HG03064 (cell line): ENCODE data around the gene CADM4.
"Not testable (repeated sequence)": the region's sequence is repeated elsewhere in the genome, so short reads cannot be mapped to it uniquely, and the experiment has no call there.

Experiments used
- ATAC-seq: cut with Tn5 transposase; IDR thresholded peaks from one replicate; pipeline ENCODE4 v1.9.1; 2021; ENCODE audit warnings: low read depth; ENCODE audit not compliant: unreplicated experiment

The CADM4 gene

DNA sequence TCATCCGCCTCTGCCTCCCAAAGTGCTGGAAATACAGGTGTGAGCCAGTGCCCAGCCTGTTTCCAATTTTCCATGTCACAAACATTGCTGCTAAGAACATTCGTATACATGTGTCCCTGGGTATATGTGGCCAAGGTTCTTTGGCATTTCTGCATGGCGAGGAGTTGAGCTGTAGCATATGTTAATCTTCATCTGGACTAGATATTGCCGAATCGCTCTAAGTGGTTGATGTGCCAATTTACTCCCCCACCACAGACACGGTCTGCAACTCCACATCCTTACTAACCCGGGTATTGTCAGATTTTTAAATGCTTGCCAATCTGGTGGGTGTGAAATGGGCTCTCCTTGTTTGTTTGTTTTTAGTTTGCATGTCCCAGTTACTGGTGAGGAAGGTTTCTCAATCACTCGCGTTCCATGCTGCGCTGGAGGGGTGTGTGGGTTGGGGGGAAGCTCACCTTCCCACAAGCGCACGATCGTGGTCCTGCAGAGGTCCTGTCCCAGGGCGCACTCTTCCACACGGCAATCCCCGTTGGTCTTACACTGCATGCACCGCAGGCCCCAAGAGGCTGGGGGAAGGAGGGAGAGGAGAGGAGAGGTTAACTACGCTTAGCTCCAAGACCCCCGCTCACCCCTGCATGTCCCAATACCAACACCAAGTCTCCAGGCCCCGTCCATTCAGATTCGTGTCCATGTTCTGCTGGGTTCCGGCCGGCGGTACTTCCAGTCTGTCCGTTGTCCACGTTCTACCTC is 27.7 kb upstream of the CADM4 start:
- no peak for ATAC-seq

DNA sequence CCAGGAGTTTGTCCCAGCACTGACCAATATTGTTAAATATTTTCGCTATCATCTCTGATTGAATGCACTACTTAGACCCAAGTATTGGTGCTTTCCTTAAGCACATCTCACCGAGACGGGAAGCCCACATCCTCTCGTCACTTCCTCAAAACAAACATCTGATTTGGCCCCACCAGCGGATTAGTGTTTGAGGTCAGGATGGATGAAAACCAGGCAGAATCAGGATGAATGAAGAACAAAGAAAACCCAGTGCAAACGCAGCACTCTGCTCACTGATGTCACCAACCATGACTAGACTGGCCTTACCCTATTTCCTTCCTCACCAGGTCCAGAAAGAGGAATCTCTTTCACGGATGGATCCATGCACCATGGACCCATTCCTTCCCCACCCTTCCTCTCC is 24.4 kb upstream of the CADM4 start:
- ATAC-seq: no peak

DNA sequence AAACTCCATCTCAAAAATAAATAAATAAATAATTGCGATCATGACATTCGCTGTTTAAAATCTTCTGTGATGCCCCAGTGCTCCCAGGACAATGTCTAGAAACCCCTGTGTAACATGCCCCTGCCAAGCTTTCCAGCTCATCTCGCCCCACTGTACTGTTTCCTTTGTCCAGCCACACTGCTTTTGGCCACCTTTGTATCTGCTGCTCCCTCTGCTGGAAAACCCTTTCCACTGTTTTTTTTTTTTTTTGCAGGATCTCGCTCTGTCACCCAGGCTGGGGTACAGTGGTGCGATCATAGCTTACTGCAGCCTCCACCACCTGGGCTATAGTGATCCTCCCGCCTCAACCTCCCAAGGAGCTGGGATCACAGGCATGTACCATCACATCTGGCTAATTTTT is 22.8 kb upstream of the CADM4 start:
- no peak for ATAC-seq

DNA sequence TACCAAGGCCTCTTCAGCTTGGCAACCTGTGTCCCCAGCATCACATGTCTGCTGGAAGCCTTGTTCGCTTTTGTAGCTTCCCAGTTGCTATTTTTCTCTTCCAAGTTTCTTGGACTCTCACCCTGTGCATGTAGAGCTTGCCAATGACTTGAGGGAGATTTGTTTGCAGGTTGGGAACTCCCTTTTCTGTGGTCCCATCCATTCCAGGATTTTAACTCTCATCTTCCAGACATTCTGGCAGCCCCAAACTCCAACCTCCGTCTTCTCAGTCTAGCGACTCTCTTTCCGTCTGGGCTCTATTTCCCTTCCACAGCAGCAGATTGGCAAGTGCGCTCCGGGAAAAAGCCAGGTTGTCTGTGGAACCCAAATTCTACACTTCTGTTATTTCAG is 21.3 kb upstream of the CADM4 start:
- ATAC-seq: no peak

DNA sequence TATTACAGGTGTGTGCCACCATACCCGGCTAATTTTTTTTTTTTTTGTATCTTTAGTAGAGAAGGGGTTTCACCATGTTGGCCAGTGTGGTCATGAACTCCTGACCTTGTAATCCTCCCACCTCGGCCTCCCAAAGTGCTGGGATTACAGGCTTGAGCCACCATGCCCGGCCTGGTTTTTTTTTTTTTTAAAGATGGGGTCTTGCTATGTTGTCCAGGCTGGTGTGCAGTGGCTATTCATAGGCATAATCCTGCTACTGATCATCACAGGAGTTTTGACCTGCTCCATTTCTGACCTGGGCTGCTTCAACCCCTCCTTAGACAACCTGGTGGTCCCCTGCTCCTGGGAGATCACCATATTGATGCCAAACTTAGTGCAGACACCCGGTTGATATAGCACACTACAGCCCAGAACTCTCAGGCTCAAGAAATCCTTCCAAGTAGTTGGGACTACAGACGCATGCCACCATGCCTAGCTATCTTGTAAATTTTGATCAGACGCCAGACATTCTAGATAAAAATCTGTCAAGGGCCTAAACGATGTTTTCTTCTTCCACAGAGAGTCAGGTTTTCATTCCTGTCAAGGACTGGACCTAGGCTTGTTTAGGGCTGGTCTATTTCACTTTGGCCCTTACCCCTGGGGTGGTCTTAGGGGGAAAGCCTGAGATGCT is 20.8 kb upstream of the CADM4 start:
- ATAC-seq: no peak

DNA sequence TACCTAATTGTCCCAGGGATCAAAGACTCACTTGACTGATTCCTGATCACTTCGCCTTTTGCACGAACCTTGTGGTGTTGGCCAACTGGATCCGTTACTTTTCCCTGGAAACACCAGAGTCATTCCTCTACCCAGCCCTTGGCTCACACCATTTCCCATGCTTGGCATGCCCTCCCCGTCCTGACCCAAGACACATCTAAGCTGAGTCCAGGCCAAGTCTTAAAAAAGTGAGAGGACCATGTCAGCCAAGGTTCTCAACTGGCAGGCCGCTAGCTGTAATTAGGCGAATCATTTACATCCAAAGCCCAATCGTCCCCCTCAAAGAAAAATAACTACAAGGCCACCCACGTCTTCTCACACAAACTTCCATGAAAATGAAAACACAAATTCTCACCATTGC is 18.8 kb upstream of the CADM4 start:
- no peak for ATAC-seq

DNA sequence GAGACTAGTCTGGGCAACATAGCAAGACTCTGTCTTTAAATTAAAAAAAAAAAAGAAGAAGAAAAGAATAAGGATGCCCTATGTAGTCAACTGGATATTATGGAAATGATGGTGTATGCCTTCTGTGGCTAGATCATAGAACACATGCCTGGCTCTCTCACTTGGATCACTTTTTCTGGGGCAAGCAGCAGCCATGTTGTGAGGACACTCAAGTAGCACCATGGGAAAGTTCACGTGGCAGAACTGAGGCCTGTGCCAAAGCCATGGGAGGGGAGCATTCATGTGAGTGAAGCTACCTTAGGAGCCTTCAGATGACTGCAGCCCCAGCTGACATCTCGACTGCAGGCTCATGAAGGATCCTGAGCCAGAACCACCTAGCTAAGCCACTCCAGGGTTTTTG is 18.4 kb upstream of the CADM4 start:
- no peak for ATAC-seq

DNA sequence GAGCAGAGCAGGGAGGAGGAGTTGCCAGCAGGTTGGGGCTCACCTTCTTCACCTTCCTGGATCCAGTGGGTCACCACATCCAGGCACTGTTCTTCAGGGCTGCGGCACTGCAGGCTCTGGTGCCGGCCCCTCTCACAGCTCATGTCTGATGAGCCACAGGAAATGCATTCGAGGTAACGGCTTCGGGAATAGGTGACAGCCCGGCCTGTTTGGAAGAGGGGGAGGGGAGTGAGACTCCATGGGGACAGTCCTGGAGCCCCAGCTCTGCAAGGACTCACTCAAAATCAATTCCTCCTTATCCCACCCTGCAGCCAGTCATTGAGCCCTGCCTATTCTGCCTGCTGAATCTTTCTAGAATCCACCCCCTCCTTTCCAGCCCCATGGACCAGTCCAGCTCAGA is 16.8 kb upstream of the CADM4 start:
- no peak for ATAC-seq

DNA sequence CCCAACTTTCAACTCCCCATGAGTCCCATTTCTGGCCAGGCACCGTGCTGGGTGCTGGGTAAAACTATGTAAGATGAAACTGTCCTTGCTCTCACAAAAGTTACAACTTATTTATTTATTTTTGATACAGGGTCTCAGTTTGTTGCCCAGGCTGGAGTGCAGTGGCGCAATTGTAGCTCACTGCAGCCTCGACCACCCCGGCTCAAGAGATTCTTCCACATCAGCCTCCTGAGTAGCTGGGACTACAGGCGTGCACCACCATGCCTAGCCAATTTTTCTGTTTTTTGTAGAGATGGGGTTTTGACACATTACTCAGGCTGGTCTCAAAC is 12.9 kb upstream of the CADM4 start:
- no peak for ATAC-seq

DNA sequence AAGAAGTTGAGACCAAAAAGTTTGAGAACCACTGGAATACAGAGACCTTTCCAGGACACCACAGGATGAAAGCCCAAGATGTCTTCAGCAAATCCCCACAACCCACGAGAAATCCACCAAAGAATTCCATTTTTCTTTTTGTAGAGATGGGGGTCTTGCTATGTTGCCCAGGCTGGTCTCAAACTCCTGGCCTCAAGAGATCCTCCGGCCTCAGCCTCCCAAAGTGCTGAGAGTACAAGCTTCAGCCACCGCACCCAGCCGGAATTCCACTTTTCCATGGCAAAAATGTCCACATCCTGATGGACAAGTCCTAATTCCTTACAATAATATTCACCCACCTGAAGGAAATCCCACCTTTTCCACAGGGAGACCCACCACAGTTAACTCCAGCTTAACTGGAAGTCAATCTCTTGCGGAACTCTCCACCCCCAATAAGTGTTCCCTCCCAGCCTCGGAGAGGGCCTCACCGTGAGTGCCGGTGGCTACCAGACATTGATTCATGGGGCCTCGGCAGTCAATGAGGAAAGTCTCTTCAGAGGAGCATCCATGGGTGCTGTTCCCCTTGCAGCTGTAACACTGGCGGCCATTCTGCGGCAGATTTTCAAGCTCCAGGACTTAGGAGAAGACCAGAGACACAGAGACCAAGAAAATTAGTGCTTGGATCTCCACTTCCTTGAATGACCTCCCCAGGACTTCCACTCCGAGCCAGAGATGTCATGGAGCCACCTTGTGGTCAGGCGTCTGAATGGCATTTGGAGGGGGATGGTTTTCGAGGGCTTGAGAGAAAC is 12.3 kb upstream of the CADM4 start:
- no peak for ATAC-seq

DNA sequence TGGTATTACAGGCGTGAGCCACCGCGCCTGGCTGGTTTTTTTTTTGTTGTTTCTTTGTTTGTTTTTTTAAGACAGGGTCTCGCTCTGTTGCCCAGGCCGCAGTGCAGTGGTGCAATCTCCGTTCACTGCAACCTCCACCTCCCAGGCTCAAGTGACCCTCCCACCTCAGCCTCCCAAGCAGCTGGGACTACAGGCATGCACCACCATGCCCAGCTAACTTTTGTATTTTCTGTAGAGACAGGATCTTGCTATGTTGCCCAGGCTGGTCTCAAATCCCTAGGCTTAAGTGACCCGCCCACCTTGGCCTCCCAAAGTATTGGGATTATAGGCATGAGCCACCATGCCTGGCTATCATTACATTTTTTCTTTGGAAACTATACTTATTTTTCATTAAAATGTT is 10.6 kb upstream of the CADM4 start:
- ATAC-seq: not testable (repeated sequence)

DNA sequence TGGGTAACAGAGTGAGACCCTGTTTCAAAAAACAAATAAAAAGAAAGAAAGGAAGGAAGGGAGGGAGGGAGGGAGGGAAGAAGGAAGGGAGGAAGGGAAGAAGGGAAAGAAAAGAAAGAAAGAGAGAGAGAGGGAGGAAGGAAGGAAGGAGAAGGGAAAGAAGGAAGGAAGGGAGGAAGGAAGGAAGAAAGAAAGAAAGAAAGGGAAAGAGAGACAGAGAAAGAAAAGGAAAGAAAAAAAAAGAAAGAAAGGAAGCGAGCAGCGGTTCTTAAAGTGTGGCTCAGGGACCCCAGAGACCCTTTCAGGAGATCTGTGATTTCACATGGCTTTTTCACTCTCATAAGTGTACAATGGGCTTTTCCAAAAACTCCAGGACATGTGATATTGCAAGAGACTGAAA is 9.9 kb upstream of the CADM4 start:
- ATAC-seq: no peak

DNA sequence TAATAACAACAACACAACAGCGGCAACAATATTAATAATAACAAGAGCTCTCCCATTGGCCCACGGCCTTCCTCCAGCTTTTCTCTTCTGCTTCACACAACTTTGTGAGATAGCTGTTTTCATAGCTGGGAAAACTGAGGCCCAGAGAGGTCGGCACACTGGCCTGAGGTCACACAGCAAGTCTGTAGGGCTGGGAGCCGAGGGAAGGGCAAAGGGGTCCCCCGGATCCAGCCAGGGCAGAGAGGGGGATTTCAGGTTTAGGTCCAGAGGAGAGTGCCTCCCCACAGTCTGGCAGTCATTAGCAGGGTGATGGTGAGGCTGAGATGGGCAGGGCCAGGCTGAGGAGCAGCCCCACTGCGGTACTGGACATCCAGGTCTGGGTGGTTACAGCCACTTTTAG is 9.0 kb upstream of the CADM4 start:
- ATAC-seq: no peak

DNA sequence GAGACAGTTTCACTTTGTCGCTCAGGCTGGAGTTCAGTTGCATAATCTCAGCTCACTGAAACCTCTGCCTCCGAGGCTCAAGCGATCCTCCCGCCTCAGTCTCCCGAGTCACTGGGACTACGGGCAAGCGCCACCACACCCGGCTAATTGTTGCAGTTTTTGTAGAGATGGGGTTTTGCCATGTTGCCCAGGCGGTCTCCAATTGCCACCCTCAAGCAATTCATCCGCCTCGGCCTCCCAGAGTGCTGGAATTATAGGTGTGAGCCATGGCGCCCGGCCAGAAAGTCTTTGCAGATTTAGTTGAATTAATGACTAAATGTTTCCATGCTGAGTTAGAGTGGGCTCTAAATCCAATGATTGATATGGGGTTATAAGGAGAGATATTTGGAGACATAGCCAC is 4.5 kb upstream of the CADM4 start:
- no peak for ATAC-seq

DNA sequence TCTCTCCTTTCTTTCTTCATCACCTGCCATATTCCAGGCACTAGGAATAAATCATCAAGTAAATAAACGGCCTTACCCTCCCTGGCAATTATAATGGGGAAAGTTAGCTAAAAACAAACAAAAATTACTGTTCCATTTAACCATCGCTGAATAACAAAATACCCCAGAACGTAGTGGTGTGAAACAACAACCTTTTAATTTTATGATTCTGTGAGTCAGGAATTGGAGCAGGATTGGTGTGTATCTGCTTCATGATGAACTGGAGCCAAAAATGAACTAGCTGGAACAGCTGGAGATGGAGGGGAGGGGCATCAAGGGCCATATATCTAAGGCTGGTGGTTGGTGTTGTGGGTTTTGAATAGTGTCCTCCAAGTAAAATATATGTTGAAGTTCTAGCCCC is 3.7 kb upstream of the CADM4 start:
- no peak for ATAC-seq

DNA sequence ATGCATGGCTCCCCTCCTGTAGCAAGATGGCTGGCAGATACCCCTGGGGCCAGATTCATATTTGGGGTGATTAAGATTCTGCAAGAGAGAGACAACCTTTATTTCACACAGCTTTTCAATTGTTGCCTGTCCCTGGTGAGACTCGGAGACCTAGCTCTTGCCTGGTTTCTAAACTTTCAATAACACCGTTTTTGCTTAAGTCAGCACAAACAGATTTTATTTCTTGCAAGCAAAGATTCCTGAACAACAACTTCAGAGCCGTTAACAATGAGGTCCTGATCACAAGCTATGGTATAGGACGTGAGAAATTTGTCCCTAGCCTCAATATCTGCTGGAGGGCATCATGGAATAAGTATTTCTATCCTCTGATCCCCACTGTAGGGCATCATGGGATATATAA is 2.9 kb upstream of the CADM4 start:
- no peak for ATAC-seq

DNA sequence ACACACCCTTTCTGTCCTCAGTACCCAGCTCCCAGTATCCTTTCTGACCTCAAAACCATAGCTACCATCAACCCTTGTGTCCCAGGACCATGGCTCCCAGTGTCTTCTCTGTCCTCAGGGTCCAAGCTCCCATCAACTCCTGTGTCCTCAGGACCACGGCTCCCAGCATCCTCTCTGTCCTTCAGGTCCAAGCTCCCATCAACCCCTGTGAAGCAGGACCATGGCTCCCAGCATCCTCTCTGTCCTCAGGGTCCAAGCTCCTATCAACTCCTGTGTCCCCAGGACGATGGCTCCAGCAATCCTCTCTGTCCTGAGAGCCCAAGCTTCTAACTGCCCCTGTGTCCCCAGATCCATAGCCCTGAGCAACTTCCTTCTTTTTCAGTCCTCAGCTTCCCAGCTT is 1.7 kb upstream of the CADM4 start:
- no peak for ATAC-seq

DNA sequence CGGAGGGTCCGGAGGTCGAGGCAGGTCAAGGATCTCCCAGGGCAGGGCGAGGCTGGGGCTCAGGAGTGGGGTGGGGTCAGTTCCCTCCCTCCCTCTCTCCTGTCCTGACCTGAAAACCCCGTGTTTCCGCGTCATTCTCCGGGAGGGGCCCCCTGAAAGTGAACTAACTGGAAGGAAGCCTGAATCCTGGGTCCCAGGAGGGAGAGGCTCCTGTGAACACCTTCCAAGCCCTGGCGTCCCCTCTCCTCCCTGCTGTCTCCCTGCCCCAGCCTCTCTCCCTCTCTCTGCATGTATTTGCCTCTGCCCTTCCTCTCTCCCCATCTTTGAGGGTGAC is 741 bp upstream of the CADM4 start:
- no peak for ATAC-seq

DNA sequence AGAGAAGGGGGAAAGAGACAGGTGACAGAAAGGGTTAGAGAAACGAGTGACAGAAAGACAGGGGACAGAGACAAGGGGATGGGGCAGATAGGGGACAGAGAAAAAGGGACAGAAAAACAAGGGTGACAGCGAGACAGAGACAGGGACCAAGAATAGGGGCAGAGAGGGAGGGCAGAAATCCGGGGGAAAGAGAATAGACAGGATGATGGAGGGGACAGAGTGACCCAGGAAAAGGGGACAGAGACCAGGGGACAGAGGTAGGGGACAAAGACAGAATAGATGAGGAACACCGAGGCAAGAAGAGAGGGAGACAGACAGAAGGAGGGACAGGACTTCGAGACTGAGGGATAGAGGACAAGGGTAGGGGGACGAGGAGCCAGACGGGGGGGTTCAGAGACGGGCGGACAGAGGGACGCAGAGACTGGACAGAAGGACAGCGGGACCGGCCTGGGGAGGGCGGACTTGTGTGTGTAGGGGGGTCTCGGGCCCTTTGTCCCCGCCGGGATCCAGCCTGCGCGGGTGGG is 593 bp downstream of the CADM4 start:
- no peak for ATAC-seq

DNA sequence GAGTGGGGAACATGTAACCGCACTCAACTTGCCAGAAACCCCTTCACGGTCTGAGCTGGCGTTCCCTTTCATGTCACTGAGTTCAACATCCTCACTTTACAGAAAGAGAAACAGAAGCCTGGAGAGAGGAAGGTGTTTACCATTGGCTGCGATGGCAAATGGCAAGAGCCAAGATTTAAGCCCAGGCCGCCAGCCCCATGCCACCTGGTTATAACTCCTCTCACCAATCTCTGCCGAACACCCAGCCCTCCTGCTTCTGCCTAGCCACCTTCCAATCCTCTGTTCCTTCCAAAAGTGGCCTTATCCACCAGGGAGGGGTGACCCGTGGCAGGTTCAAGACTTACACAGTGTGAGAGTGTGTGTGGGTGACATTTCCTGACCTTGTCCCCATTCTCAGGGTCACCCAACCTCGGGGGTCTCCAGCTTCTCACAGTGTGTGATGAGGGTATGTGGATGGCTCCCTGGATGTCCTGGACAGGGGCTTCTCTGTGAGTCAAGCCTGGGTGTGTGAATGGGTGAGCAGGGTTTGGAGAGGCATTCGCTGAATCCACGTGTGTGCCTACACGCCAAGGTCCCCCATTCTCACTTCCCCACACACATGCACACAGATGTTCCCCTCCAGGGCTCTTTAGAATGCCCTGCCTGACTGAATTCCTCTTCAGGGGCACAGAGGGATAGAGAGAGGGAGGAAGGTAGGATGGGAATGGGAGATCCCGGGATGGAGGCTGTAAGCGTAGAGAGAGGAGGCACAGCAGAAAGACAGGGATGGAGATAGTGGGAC is 1.2 kb downstream of the CADM4 start:
- ATAC-seq: no peak

DNA sequence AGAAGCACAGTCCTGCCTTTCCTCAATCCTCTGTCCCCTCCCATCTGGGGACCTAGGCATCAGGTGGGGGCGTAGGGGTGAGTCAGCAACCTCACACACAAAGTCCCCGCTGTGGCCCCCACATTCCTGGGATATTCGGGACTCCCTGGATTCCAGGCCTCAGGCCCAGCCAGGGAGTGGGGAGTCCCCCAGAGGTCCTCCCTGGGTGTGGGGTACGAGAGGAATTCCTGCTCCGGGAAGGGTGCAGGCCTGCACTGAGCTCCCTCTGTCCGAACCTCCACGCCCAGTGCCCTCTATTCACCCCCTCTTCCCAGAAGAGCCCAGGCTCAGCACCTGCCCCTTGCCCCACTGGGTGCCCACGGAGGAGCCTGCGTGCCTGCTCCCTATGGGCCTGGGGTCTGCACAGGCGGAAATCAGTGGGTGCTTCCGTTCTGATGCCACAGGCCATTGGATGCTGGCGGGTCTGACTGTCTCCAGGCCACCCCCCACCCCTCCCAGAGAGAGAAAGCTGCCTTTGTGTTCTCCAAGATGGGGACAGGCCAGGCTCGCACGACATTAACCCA is 3.4 kb downstream of the CADM4 start:
- no peak for ATAC-seq
